Measurements from ENCODE around the gene DCAF11. TPM values are rescaled to one million over a fixed set of nuclear protein-coding genes. Genes with fewer than 3 reads are reported as not detected.

Gene DCAF11
- total RNA-seq, 1 experiment from 2014 or later: 52.7 TPM

DNA sequence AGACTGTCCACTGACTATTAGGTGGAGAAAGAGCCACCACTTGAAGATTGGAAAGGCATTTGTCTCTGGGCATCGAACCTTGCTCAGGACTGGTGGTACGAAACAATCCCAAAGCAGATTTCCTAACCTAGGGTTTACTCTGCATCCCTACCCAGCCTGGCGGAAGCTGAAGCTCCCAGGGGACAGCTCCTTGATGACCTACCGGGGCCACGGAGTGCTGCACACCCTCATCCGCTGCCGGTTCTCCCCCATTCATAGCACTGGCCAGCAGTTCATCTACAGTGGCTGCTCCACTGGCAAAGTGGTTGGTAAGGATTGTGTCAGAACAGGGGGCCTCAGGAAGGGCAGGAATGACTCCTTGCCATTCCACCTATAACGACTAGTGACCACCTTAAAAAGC, 6.6 kb downstream of the DCAF11 start:
- no peak overlapping the region for H3K27ac ChIP-seq
- ChIA-PET POLR2A (ENCODE audit: unreplicated experiment) (no interaction called here), CTCF (no interaction called here)
- BruUV-seq (replicated peaks): no TSS peak
- H3K27me3 ChIP-seq (ENCODE audit: insufficient read depth, low read depth): no peaks in the 10 kb centered on the region
- no peaks in the 10 kb centered on the region for H3K9me3 ChIP-seq (ENCODE audit: insufficient read depth, low read depth)
- H3K36me3 ChIP-seq (ENCODE audit: low read depth): peaks cover 8% of the 10 kb centered on the region; the same call in 1 of the 2 replicates
- no peak overlapping the region for H3K4me2 ChIP-seq
- no peak for DNase-seq
- no peaks in the 10 kb centered on the region for H4K20me1 ChIP-seq (ENCODE audit: insufficient read depth)
- no peak overlapping the region for H2AFZ ChIP-seq
- H3K79me2 ChIP-seq (ENCODE audit: low read depth): peaks cover 7% of the 10 kb centered on the region
- H3K4me3 ChIP-seq: no peak overlapping the region
- intact Hi-C loops (cut with micrococcal nuclease; ENCODE audit: unreplicated experiment): no loop called here
- no peaks in the 10 kb centered on the region for H3K9me2 ChIP-seq (ENCODE audit: insufficient read depth)
- TF ChIP-seq EZH2 (IDR thresholded peaks at IDR 0.05; ENCODE audit: low read depth): no peak
- TF ChIP-seq, protein P1, sequence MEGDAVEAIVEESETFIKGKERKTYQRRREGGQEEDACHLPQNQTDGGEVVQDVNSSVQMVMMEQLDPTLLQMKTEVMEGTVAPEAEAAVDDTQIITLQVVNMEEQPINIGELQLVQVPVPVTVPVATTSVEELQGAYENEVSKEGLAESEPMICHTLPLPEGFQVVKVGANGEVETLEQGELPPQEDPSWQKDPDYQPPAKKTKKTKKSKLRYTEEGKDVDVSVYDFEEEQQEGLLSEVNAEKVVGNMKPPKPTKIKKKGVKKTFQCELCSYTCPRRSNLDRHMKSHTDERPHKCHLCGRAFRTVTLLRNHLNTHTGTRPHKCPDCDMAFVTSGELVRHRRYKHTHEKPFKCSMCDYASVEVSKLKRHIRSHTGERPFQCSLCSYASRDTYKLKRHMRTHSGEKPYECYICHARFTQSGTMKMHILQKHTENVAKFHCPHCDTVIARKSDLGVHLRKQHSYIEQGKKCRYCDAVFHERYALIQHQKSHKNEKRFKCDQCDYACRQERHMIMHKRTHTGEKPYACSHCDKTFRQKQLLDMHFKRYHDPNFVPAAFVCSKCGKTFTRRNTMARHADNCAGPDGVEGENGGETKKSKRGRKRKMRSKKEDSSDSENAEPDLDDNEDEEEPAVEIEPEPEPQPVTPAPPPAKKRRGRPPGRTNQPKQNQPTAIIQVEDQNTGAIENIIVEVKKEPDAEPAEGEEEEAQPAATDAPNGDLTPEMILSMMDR (conservative IDR thresholded peaks at IDR 0.05): no peak
- no peaks in the 10 kb centered on the region for H3F3A ChIP-seq (ENCODE audit: insufficient read depth, low read depth)
- peaks cover 5% of the 10 kb centered on the region for H3K4me1 ChIP-seq (replicated peaks; ENCODE audit: insufficient read depth)

DNA sequence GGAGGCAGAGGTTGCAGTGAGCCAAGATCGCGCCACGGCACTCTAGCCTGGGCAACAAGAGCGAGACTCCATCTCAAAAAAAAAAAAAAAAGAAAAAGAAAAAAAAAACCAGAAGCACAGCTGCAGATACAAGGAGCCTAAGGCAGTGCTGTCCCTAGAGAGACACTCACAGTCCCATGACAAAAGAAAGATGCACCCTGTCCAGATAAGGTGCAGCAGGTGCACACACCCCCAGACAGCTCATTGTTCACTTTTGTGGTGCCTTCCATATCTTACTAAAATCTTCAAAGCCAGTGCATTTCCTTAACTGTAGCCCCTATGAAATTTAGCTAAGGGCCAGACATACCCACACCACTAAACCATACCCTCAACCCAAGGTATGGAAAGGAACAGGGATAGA, 7.8 kb downstream of the DCAF11 start:
- H3K79me2 ChIP-seq (ENCODE audit: low read depth): no peaks in the 10 kb centered on the region
- H2AFZ ChIP-seq: no peak overlapping the region
- DNase-seq: no peak
- no peak overlapping the region for H3K4me2 ChIP-seq
- intact Hi-C loops (cut with micrococcal nuclease; ENCODE audit: unreplicated experiment): no loop called here
- H3K4me1 ChIP-seq (replicated peaks; ENCODE audit: insufficient read depth): no peaks in the 10 kb centered on the region
- no peaks in the 10 kb centered on the region for H3K9me2 ChIP-seq (ENCODE audit: insufficient read depth)
- H3K36me3 ChIP-seq (ENCODE audit: low read depth): 0 out of 2 replicates have a peak, but pooled peaks cover 3% of the 10 kb centered on the region
- no peaks in the 10 kb centered on the region for H4K20me1 ChIP-seq (ENCODE audit: insufficient read depth)
- H3K9me3 ChIP-seq (ENCODE audit: insufficient read depth, low read depth): no peaks in the 10 kb centered on the region
- no peak overlapping the region for H3K4me3 ChIP-seq
- no peak overlapping the region for H3K27ac ChIP-seq
- CTCF ChIA-PET: no interaction called here
- TF ChIP-seq, protein P1 (conservative IDR thresholded peaks at IDR 0.05): no peak
- TF ChIP-seq EZH2 (IDR thresholded peaks at IDR 0.05; ENCODE audit: low read depth): no peak
- H3F3A ChIP-seq (ENCODE audit: insufficient read depth, low read depth): no peaks in the 10 kb centered on the region
- POLR2A ChIA-PET (ENCODE audit: unreplicated experiment): no interaction called here
- H3K27me3 ChIP-seq (ENCODE audit: insufficient read depth, low read depth): no peaks in the 10 kb centered on the region
- no TSS peak for BruUV-seq (replicated peaks)

DNA sequence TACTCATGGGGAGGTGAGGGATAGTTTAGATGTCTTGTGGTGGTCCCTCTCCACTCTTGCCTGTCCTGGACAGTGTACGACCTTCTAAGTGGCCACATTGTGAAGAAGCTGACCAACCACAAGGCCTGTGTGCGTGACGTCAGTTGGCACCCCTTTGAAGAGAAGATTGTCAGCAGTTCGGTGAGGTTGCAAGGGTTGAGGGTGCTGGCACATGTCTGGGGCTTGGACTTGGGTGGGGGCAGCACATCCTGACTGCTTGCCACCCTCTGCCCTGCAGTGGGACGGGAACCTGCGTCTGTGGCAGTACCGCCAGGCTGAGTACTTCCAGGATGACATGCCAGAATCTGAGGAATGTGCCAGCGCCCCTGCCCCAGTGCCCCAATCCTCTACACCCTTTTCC, 8.3 kb downstream of the DCAF11 start:
- Histone ChIP-seq H2AFZ (no peak overlapping the region), H3K4me1 (replicated peaks; ENCODE audit: insufficient read depth) (no peaks in the 10 kb centered on the region), H3K79me2 (ENCODE audit: low read depth) (no peaks in the 10 kb centered on the region), H3K4me2 (no peak overlapping the region), H3K36me3 (ENCODE audit: low read depth) (no peaks in the 10 kb centered on the region), H3K27ac (no peak overlapping the region), H4K20me1 (ENCODE audit: insufficient read depth) (no peaks in the 10 kb centered on the region), H3K9me3 (ENCODE audit: insufficient read depth, low read depth) (no peaks in the 10 kb centered on the region), H3F3A (ENCODE audit: insufficient read depth, low read depth) (no peaks in the 10 kb centered on the region), H3K4me3 (no peak overlapping the region), H3K27me3 (ENCODE audit: insufficient read depth, low read depth) (no peaks in the 10 kb centered on the region), H3K9me2 (ENCODE audit: insufficient read depth) (no peaks in the 10 kb centered on the region)
- ChIA-PET POLR2A (ENCODE audit: unreplicated experiment) (no interaction called here), CTCF (no interaction called here)
- DNase-seq: no peak
- TF ChIP-seq, protein P1 (conservative IDR thresholded peaks at IDR 0.05): no peak
- no peak for TF ChIP-seq EZH2 (IDR thresholded peaks at IDR 0.05; ENCODE audit: low read depth)
- intact Hi-C loops (cut with micrococcal nuclease; ENCODE audit: unreplicated experiment): no loop called here
- no TSS peak for BruUV-seq (replicated peaks)

Data from PC-9 (cell line).